ENCODE results near the gene WRNIP1. TPM values are rescaled to one million over a fixed set of nuclear protein-coding genes. Genes with fewer than 3 reads are reported as not detected.

Gene WRNIP1
- total RNA-seq, 4 donors from 2014 or later = 66.0 to 75.6 (median 69.9) TPM

DNA sequence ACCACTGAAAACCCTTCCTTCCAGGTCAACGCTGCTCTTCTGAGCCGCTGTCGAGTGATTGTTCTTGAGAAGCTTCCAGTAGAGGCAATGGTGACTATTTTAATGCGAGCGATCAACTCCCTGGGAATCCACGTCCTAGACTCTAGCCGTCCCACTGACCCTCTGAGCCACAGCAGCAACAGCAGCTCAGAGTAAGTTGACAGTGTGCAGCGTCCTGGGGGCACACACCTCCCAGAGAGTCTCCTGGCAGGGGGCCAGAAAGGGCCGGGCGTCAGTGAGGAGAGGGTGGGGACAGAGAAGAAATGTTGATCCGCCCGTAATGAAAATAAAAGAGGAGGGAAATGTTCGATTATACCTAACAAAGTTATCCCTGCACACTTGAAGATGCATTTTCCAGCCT, 5.0 kb downstream of the WRNIP1 start:
- no peak overlapping the region for H3K4me3 ChIP-seq
- DNase-seq = no peak
- H3K27ac ChIP-seq = peak overlapping the region in 1 of 4 donors; percentile 2
- H3K27me3 ChIP-seq = no peaks in the 10 kb centered on the region
- intact Hi-C loops (cut with DNase I) = no loop called here
- TF ChIP-seq CTCF (IDR thresholded peaks at IDR 0.05) (no peak), POLR2A (IDR thresholded peaks at IDR 0.05) (no peak)
- no peaks in the 10 kb centered on the region for H3K9me3 ChIP-seq
- H3K36me3 ChIP-seq = peaks cover 5 to 52% (median 5%) of the 10 kb centered on the region in 3 donors
- H3K4me1 ChIP-seq = peaks cover 15 to 55% (median 21%) of the 10 kb centered on the region in 3 donors
- 59 to 66% methylated on average over 11 to 13 of the region's 13 CpGs for WGBS, 2 donors

DNA sequence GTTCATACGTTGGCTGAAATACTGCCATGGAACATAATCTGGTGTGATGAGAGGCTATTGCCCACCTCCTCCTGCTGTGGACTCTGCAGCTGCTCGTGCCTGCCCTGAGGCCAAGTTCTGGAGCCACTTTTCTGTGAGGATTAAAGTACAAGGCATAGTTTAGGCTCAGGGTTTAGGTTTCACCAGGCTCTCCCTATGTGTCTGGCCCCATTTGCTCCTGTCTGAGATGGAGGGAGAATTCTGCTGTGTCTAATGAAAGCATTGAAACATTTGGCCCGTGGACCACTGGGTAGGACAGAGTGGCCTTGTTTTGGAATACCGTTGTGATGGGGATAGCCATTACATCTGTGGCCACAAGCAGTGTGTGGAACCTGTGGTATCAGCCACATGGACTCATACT, 5.9 kb downstream of the WRNIP1 start:
- no peak for DNase-seq
- Histone ChIP-seq H3K36me3 (peaks cover 5 to 59% (median 5%) of the 10 kb centered on the region in 3 donors), H3K27me3 (no peaks in the 10 kb centered on the region), H3K4me1 (peaks cover 15 to 55% (median 21%) of the 10 kb centered on the region in 3 donors), H3K9me3 (no peaks in the 10 kb centered on the region), H3K4me3 (no peak overlapping the region), H3K27ac (no peak overlapping the region)
- 93 to 100% methylated on average over 4 of the region's 4 CpGs for WGBS, 2 donors
- intact Hi-C loops (cut with DNase I) = no loop called here
- TF ChIP-seq POLR2A (IDR thresholded peaks at IDR 0.05) (no peak), CTCF (IDR thresholded peaks at IDR 0.05) (no peak)

- WGBS, 2 donors = 74 to 83% methylated on average over 3 of the region's 3 CpGs
- TF ChIP-seq CTCF (IDR thresholded peaks at IDR 0.05) = no peak
- no peak overlapping the region for H3K4me3 ChIP-seq
- intact Hi-C loops (cut with DNase I) = no loop called here
- peaks cover 5 to 70% (median 5%) of the 10 kb centered on the region in 3 donors for H3K36me3 ChIP-seq
- no peak for DNase-seq
- H3K27ac ChIP-seq = no peak overlapping the region
- H3K9me3 ChIP-seq = no peaks in the 10 kb centered on the region
- H3K27me3 ChIP-seq = no peaks in the 10 kb centered on the region
- H3K4me1 ChIP-seq = peaks cover 8 to 40% (median 13%) of the 10 kb centered on the region in 3 donors
Measured at GRCh38 chr6:2772840-2773239, 7.6 kb downstream of the WRNIP1 start.

- TF ChIP-seq POLR2A (IDR thresholded peaks at IDR 0.05) = no peak
- TF ChIP-seq CTCF (IDR thresholded peaks at IDR 0.05) = no peak
- intact Hi-C loops (cut with DNase I) = no loop called here
- no peaks in the 10 kb centered on the region for H3K9me3 ChIP-seq
- no peak overlapping the region for H3K4me3 ChIP-seq
- no peak overlapping the region for H3K27ac ChIP-seq
- WGBS, 2 donors = 57 to 61% methylated on average over 3 of the region's 3 CpGs
- no peak for DNase-seq
- H3K27me3 ChIP-seq = no peaks in the 10 kb centered on the region
- peaks cover 2 to 33% (median 7%) of the 10 kb centered on the region in 3 donors for H3K4me1 ChIP-seq
- H3K36me3 ChIP-seq = peaks cover 5 to 76% (median 5%) of the 10 kb centered on the region in 3 donors
Measured at GRCh38 chr6:2773449-2773848, 8.3 kb downstream of the WRNIP1 start.

- H3K36me3 ChIP-seq = peaks cover 4 to 91% (median 12%) of the 10 kb centered on the region in 3 donors
- H3K4me1 ChIP-seq = peaks cover 0 to 18% (median 0%) of the 10 kb centered on the region in 3 donors
- intact Hi-C loops (cut with DNase I) = no loop called here
- H3K27ac ChIP-seq = no peak overlapping the region
- no peak overlapping the region for H3K4me3 ChIP-seq
- TF ChIP-seq POLR2A (IDR thresholded peaks at IDR 0.05) (no peak), CTCF (IDR thresholded peaks at IDR 0.05) (no peak)
- 77% methylated on average over 1 of the region's 1 CpG for WGBS, 2 donors
- no peak for DNase-seq
- no peaks in the 10 kb centered on the region for H3K27me3 ChIP-seq
- H3K9me3 ChIP-seq = no peaks in the 10 kb centered on the region
Measured at GRCh38 chr6:2775003-2775402, 9.8 kb downstream of the WRNIP1 start.

All from esophagus squamous epithelium (tissue), 5 donors.